CD4-positive, alpha-beta T cell treated with Interleukin-17A for 4 hours (primary cell): ENCODE results near the gene KMT2A.
"Not testable (repeated sequence)": the region's sequence is repeated elsewhere in the genome, so short reads cannot be mapped to it uniquely, and the experiment has no call there.

Source experiments
- DNase-seq: peaks from one replicate; pipeline ENCODE4 v3.0.0-alpha.2; 2020; ENCODE audit warnings: mixed read lengths

The KMT2A gene

DNA sequence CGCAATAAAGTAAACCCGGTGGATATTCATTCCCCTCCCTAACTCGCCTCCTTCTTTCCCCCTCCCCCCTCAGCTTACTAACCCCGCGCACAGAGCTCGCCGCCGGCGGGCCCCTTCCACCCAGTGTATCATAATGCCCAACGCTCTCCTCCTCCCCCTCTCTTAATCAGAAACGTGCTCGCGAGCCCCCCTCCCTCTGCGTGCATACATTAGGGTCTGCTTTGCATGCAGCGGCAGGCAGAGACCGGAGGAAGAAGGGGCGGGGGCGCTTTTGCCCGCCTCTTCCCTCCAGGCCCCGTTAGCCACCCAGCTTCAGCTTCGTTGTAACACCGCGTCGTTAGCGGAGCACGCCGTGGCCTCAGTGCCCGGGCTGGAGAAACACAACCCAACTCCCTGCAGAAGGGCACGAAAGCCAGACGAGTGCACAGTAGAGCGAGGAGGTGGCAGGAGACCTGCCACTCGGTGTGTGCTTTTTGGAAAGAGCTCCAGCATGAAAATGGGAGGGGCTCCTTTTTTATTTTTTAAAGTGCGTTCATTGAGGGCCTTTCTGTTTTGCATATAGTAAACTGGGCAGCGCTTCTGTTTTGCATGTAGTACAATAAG, 901 bp upstream of the KMT2A start:
- peak; percentile 78 for DNase-seq

DNA sequence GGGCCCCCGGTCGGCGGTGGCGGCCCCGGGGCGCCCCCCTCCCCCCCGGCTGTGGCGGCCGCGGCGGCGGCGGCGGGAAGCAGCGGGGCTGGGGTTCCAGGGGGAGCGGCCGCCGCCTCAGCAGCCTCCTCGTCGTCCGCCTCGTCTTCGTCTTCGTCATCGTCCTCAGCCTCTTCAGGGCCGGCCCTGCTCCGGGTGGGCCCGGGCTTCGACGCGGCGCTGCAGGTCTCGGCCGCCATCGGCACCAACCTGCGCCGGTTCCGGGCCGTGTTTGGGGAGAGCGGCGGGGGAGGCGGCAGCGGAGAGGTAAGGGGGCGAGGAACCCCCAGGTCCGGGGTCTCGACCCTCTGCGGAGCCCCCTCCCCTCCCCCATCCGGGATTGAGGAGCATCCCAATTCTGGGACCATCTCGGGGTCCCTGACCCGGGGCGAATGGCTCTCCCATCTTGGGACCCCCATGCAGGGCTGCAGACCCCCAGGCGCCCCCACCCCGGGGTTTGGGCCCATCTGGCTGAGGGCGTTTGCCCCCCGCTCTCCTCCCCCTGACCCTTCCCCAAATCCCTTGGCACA, 431 bp downstream of the KMT2A start:
- DNase-seq, result peak; percentile 61

DNA sequence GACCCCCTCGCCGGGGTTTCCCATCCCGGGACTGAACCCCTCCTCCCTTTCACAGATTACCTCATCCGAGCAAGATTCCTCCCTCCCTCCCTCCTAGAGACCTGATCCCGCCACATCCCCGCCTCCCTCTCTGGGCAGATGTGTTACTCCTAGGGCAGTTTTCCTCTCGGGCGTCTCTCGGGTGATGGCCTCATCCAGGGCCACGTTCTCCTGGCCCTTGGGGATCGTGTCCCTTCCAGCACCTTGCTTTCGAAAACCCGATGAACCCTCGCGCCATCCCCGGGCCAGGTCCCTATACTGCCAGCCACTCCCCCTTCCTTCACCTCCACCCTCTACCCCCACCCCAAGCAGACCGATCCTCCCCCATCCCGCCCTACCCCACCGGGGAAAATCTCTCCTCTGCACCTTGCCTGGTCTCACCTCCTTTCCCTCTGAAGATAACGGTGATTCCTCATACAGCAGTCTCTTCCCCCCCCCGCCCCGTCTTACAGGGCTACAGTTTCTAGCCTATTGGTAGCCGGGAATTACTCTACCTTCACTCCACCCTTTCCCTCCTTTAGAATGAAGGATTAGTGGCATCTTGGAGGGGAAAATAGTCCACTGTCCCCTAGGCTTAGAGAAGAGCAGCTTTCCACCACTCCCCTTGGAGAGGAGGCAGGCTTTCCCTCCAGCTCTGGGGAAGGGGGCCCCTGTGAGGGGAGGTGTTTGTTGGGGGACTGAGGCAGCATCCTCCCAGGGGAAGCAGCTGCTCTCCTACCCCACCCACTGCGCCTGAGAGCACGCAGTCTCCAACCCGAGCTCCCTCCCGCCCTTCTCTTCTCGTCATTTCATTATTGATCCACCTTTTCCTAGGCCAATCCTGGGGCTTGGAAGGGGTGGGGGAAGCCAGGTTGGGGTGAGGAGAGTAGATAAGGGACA, 1.2 kb downstream of the KMT2A start:
- peak; percentile 57 for DNase-seq

DNA sequence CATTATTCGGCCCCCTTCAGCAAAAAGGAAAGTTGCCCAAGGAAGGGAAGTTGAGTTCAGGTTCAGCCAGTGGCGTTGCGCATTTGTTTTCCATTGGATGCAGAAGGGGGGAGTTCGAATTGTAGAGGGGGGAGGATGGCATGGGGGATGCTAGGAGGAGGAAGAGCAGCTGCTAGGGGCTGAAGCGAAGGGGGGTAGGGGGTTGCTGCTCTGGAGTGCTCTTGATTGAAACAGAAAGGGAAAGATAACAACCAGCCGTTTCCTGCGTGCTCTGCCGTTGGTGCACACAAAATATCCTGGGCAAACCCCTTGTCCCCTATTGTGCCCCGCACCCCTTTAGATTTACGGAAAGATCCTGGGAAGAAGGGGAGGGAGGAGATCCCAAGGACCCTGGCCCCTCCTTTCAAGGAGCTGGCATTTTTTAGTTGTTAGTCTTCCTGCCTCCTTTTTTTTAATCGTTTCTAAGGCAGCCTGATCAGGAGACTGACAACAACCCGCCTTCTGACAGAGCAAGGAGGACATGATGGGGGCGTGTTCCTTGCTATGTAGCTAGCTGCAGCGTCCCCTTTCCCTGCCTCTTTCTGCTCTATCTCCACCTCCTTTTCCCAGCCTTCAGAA, 2.1 kb downstream of the KMT2A start:
- peak; percentile 52 for DNase-seq

DNA sequence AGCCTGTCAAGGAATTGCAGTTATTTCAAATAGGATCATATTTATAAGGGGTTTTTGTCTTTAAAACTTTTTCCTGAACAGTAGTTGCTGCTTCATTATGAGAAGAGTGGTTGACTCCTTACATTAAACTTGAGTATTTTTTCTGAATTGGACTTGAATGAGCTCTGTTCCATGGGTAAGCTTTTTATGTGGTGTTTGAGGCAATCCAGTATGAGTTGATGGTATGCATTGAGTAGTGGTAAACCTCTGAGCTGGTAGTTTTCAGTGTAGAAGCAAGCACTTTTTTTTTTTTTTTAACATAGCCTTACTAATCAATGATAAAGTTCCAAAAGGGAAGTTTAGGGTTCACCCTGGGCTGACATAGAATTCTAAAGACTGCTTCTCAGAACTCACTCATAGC, 3.4 kb downstream of the KMT2A start:
- no peak for DNase-seq

DNA sequence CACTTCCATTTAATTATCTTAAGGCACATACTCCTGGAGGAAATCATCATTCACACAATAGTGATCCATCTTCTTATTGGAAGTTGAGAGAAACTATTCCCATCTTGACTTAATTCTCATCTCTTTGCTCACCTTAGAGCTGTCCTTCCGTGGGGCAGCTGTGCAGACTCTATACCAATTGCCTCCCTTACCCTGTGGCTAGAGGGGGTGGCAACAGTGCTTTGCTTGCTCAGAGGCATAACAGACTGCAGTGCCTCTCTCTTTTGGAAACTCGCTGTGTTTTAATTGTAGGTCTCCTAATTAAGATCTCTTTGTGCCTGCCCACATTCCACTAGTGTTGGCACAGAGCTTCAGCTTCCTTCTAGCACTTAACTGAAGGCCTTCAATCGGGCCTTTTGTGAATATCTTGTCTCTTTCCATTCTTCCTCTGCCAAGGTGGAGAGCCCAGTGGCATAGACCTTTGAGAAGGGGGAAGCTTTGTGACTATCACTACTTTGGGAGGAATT, 5.5 kb downstream of the KMT2A start:
- no peak for DNase-seq

DNA sequence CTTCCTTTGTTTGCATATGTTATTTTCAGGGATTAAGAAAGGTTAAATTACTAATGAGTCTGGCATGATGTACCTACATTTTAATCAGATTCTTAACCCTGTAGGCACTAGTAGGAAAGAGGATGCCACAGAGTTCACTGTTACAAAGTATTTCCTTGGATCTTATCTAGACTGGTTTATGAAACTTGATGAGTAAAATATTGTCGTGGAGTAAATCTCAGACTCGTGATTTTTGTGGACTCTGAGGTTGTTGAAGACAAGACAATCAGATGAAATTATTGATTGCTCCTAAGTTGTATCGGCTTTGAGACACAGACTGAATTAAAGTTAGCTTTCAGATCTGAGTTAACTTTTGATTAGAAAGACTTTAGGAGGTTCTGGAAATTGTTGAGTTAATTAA, 6.0 kb downstream of the KMT2A start:
- DNase-seq, result no peak

DNA sequence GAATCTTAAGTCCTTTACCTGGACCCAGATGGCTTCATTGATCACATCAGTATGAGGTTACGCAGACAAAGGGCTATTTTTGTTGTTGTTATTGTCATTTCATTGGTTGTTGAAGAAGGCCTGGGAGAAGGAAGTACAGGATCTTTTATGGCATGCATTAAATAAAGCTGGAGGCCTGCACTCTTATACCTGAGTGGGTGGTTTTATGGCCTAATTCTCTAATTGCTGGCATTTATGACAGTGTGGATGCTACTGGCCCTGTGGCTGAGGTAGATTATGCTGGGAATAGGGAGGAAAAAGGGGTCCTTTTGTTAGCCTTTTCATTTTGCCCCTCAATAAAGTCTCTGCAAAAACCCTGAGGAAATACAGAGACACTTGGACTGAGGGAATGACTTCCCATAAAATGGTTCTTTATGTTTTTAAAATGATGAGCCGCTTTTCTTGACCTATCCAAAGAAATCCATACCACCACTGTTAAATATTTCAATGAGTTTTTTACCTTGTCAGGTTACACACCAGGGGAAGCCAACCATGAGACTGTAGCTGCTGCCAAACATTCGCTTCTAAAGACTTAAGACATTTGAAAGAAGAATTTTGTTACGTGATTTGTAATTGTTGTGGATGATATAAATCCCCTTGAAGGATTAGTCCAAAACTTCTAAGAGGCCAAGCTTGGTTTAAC, 6.8 kb downstream of the KMT2A start:
- no peak for DNase-seq

DNA sequence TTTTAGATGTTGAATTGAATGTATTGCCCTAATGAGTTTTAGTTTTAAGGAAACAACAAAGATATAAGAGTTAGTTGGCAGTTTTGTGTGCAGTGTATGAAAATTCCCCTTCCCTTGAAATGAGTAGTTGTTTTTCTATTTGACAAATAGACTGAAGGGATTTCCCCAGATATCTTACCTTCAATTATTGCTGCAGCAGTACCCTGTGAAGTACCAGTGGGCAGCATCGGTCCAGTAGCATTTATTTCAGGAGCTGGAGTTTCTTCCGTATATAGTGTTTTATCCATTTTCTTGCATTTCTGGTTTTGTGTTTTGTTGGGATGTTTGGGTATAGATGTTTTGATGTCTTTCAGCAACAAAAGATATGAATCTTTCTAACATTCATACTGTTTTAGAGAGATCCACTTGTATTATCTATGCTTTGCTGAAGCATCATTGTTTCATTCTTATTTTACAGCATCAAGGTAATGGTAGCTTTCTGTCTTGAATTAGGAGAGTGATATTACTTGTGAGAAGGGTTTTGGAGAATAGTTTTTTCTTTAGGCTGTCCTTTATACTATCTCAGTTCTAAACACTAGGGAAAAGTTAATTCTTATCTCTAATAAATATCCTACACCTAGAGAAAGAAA, 7.4 kb downstream of the KMT2A start:
- DNase-seq, result no peak

DNA sequence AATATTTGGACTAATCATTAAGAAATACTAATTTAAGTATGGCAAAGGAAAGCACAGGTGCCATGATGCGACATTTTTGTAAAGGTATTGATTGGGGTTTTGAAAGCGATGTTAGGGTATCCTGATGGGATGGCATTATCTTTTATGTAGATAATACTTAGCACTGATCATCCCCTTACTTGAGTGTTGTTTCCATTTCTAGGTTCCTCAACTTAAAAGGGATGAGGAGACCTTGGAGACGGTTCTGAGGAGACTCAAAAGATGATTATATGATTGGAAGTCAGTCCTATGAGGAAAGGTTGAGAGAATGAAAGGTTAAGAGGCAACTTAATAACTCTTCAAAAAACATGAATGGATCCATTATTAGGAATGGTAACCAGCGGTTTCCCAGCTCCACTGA, 11.1 kb downstream of the KMT2A start:
- no peak for DNase-seq

DNA sequence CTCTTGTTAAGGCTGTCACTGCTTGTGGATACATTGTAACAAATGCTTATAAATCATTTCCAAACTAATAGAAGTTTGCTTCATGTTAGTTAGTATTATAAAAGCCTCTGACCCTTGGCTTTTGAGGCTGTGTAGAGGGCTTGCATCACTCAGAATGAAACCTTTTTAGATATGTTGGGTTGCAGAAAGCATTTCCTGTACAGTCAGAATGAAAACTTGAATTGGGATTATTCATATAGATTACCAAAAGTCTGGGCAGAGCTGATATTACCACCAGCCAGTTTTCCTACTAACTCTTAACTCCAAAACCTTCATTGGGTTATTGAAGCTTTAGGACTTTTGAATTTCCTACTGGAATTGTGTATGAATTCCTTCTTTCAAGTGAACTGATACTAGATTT, 12.0 kb downstream of the KMT2A start:
- no peak for DNase-seq

DNA sequence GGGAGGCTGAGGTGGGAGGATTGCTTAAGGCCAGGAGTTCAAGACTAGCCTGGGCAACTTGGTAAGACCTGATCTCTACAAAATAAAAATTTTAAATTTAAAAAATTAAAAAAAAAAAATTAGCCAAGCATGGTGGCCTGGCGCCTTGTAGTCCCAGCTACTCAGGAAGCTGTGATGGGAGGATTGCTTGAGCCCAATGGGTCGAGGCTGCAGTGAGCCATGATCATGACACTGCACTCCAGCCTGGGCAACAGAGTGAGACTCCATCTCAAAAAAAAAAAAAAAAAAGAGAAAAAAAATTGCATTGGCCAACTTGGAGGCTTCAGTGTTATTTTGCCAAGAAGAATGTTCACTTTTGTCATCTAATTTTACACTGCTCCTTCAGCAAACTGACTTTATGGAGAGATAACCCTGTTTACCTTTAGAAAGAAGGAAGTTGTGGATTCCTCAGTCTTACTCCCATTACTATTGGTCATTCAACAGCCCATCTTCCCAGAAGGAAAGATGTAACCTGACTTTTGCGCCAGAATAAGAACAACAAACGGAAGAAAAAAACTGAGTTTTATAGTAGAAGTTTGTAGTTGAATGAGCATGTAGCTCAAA, 13.1 kb downstream of the KMT2A start:
- no peak for DNase-seq

DNA sequence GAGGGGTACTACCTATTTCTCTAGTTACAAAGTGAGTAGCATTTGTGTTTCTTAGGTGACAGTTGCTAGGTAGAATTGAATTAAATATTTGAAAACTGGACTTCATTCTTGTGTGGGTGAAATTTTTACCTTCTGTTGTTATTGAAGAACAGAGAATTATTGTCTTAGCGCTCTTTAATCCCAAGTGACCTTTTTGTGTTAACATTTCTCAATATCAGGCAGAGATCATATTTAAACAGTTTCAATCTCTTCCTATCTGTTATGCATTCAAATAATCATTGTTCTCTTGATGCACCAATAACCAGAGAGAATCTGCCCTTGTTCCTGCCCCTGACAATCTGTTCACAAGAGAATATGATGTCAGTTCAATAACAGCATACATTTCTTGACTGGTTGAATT, 14.2 kb downstream of the KMT2A start:
- no peak for DNase-seq

DNA sequence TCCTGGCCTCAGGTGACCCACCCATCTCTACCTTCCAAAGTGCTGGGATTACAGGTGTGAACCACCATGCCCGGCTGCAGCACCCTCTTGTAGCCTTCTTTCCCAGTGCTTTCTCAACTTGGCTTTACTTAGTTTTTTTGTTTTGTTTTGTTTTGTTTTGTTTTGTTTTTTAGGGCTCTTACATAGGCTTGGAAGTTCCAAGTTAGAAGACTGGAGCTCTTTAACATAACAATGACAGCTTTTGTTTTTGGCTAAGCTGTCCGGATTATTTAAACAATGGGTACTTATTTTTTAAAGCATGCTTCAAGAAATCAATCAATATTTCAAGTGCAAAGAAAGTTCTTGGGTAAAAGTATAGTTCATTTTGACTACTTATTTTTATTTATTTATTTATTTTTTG, 25.9 kb downstream of the KMT2A start:
- no peak for DNase-seq

DNA sequence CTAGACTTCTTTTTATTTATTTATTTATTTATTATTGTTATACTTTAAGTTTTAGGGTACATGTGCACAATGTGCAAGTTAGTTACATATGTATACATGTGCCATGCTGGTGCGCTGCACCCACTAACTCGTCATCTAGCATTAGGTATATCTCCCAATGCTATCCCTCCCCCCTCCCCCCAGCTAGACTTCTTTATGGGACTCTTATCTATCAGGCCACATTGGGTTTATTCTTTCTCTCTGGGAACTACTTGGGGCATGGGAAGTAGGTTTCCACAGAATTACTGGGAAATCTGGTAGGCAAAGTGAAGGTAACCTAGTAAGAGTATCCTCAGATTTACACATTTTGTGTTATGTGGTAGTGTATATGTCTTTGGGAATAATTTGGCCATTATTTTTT, 32.7 kb downstream of the KMT2A start:
- not testable (repeated sequence) for DNase-seq

DNA sequence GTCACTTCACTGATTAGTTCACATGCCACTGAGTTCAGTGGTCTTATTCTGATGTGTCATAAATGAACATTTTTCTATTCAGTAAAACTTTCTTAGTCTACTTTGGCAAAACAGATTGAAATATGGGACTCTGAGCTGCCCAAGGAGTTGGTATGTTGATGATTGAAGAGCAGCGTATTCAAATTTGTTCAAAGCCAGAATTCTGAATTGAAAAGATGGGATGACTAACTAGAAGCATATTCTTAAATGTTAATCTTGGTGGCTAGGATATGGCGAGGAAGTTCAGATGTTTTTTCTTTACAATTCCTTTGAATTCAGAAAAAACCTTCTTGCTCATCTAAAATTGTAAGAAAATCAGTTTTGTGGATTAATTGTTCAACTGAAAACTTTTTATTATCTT, 34.7 kb downstream of the KMT2A start:
- DNase-seq, result no peak

DNA sequence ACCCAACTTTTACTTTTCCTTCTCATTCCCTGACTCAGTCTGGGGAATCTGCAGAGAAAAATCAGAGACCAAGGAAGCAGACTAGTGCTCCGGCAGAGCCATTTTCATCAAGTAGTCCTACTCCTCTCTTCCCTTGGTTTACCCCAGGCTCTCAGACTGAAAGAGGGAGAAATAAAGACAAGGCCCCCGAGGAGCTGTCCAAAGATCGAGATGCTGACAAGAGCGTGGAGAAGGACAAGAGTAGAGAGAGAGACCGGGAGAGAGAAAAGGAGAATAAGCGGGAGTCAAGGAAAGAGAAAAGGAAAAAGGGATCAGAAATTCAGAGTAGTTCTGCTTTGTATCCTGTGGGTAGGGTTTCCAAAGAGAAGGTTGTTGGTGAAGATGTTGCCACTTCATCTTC, 37.2 kb downstream of the KMT2A start:
- no peak for DNase-seq

DNA sequence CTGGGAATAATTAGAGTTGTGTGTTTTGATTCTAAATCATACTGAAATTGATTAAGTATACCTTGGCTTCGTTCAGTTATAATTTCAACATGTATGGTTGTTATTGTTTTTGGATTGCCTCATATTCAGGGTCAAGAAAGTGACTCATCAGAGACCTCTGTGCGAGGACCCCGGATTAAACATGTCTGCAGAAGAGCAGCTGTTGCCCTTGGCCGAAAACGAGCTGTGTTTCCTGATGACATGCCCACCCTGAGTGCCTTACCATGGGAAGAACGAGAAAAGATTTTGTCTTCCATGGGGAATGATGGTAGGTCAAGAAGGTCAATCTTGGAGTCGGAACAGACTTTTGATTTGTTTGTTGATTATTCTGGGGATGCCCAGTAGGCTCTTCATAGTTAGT, 40.4 kb downstream of the KMT2A start:
- no peak for DNase-seq

DNA sequence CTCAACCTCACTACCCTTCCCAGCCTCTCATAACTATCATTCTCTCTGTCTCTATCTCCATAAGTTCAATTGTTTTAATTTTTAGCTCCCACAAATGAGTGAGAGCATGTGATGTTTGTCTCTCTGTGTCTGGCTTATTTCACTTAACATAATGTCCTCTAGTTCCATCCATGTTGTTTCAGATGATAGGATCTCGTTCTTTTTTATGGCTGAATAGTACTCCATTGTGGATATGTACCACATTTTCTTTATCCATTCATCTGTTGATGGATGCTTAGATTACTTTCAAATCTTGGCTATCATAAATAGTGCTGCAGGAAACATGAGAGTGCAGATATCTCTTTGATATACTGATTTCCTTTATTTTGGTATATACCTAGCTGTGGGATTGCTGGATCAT, 44.9 kb downstream of the KMT2A start:
- DNase-seq, result not testable (repeated sequence)

DNA sequence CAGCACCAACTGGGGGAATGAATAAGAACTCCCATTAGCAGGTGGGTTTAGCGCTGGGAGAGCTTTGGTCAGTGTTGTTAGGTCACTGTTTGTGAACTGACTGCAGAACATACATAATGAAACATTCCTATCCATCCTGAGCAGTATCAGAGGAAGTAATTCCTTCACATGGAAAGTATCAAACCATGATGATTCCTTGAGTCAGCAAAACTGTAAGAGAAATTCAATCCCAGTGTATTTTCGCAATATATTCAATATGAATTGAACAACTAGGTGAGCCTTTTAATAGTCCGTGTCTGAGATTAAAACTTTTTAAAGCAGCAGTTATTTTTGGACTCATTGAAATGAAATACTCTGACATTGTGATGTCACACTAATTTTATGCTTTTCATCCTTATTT, 48.1 kb downstream of the KMT2A start:
- no peak for DNase-seq

DNA sequence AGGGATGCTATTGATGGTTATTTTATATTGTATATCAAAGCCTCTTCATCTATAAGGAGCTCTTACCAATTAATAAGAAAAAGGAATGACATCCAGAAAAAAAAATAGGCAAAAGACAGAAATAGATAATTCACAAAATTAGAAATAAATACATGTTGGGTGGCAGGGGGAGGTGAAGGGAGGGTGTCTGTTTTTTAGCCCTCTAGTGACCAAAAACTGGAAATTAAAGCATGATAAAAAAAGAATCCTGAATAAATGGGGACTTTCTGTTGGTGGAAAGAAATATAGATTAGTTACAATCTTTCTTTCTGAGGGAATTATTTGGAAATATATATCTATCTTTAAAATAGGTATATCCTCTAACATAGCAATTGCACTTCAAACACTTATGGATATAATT, 49.0 kb downstream of the KMT2A start:
- DNase-seq, result no peak

DNA sequence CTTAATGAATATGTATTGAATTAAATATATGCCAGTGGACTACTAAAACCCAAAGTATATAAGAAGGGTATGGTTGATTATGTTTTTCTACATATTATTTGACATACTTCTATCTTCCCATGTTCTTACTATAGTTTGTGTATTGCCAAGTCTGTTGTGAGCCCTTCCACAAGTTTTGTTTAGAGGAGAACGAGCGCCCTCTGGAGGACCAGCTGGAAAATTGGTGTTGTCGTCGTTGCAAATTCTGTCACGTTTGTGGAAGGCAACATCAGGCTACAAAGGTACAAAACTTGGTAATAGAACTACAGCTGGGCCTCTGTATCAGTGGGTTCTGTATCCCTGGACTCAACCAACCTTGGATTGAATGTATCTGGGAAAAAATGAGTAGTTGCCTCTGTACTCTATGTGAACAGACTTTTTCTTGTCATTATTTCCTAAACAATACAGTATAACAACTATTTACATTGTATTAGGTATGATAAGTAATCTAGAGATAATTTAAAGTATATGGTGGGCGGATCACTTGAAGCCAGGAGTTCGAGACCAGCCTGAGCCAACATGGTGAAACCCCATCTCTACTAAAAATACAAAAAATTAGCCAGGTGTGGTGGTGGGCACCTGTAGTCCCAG, 52.3 kb downstream of the KMT2A start:
- DNase-seq, result peak; percentile 87
